Measurements from ENCODE around the gene PTPRU. TPM values are rescaled to one million over a fixed set of nuclear protein-coding genes. Genes with fewer than 3 reads are reported as not detected.

The PTPRU gene
- total RNA-seq, 2 experiments from 2014 or later, result 0.56 to 0.74 TPM

DNA sequence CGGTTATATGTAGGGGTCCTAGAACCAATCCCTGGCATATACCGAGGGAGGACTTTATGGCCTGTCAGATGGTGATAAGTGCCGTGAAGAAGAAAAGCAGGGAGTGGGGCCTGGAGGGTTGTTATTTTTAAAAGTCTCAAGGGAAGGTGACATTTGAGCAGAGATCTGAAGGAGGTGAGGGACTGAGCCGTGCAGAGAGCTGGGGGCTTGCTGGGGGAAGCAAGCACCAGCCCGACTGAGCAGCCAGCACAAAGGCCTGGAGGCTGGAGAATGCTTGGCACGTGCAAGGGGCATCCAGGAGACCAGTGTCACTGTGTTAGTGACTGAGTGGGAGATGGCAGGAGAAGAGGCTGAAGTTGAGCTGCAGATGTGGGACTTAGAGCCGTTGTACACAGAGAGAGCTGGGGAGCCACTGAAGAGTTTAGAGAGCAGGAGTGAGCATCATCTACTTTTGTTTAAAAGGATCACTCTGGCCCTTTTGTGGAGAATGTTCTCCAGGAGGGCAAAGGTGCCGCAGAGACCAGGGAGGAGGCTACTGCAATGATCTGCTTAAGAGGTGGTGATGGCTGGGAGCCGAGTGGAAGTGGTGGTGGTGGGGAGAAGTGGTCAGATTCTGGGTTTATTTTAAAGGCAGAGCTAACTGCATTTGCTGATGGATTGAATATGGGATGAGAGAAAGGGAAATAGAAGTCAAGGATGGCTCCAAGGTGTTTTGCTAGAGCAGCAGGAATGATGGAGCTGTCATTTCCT, 31.2 kb downstream of the PTPRU start:
- CTCF ChIA-PET, result no interaction called here
- TF ChIP-seq, protein P1, sequence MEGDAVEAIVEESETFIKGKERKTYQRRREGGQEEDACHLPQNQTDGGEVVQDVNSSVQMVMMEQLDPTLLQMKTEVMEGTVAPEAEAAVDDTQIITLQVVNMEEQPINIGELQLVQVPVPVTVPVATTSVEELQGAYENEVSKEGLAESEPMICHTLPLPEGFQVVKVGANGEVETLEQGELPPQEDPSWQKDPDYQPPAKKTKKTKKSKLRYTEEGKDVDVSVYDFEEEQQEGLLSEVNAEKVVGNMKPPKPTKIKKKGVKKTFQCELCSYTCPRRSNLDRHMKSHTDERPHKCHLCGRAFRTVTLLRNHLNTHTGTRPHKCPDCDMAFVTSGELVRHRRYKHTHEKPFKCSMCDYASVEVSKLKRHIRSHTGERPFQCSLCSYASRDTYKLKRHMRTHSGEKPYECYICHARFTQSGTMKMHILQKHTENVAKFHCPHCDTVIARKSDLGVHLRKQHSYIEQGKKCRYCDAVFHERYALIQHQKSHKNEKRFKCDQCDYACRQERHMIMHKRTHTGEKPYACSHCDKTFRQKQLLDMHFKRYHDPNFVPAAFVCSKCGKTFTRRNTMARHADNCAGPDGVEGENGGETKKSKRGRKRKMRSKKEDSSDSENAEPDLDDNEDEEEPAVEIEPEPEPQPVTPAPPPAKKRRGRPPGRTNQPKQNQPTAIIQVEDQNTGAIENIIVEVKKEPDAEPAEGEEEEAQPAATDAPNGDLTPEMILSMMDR (IDR thresholded peaks at IDR 0.05), result no peak
- H3K36me3 Mint-ChIP-seq (ENCODE audit: low read depth), result no peaks in the 10 kb centered on the region
- POLR2A ChIA-PET, result no interaction called here
- peaks cover 26% of the 10 kb centered on the region for H3K27me3 Mint-ChIP-seq
- H3K4me1 Mint-ChIP-seq (ENCODE audit: low read depth), result no peaks in the 10 kb centered on the region
- H3K4me3 Mint-ChIP-seq, result no peak overlapping the region
- H3K9me3 Mint-ChIP-seq, result no peaks in the 10 kb centered on the region
- no peak for DNase-seq
- ATAC-seq, result no peak
- intact Hi-C loops (cut with micrococcal nuclease), result no loop called here
- H3K27ac Mint-ChIP-seq, result no peak overlapping the region

DNA sequence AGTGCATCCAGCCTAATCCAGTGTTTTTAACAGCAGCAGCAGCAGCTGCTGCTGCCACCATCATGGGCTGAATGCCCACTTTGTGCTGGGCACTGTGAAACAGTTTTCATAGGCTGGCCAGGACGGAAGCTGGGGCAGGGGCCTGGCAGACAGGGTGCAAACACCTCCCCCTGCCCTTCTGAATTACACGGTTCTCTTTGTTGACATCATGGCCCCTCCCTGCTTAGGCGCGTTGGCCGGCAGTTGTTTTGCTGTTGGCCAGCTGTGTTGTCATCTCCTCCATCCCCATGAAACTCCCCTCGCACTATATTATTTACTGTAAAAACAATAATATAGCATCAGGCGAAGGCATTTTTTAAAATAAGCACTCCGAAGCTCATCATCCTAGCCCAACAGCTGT, 33.1 kb downstream of the PTPRU start:
- DNase-seq (no peak), ATAC-seq (no peak)
- H3K36me3 Mint-ChIP-seq (ENCODE audit: low read depth), result no peaks in the 10 kb centered on the region
- H3K4me3 Mint-ChIP-seq, result no peak overlapping the region
- no peaks in the 10 kb centered on the region for H3K9me3 Mint-ChIP-seq
- intact Hi-C loops (cut with micrococcal nuclease), result no loop called here
- H3K4me1 Mint-ChIP-seq (ENCODE audit: low read depth), result no peaks in the 10 kb centered on the region
- CTCF ChIA-PET, result interaction anchor here (1.4 kb wide), 1 partner anchor 10 kb away, joined by 4 read pairs; no protein-coding TSS in a partner anchor
- H3K27me3 Mint-ChIP-seq, result peaks cover 22% of the 10 kb centered on the region
- POLR2A ChIA-PET, result no interaction called here
- TF ChIP-seq, protein P1 (IDR thresholded peaks at IDR 0.05), result no peak
- no peak overlapping the region for H3K27ac Mint-ChIP-seq

DNA sequence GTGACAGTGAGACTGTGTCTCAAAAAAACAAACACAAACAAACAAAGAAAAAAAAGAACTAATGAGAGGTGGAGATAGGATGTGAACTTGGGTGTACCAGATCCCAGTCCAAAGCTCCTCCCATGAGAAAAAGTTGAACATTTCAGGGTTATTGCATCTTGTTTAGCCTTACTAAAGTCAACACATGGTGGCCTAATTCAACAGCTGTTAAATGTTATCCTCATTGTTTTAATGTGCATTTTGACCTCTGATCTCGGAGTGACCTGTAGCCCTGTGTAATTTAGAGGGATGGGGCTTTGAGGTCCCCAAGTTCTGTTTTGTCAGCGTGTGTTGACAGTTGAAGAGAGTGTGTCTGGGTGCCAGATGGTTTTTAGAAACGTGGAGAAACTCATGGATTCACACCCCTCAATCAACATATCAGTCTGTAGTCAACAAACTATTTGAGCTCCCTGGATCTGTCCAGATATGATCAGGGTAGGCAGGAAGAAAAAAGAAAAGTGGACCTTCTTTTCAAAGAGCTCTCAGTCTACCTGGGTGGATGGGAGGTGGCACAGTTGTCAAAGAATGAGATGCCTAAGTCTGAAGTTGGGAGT, 34.7 kb downstream of the PTPRU start:
- CTCF ChIA-PET, result interaction anchor here (1.6 kb wide), 1 partner anchor 11 kb away, joined by 5 read pairs; no protein-coding TSS in a partner anchor
- H3K36me3 Mint-ChIP-seq (ENCODE audit: low read depth), result no peaks in the 10 kb centered on the region
- no peak overlapping the region for H3K27ac Mint-ChIP-seq
- POLR2A ChIA-PET, result no interaction called here
- TF ChIP-seq, protein P1 (IDR thresholded peaks at IDR 0.05), result no peak
- H3K4me1 Mint-ChIP-seq (ENCODE audit: low read depth), result no peaks in the 10 kb centered on the region
- H3K4me3 Mint-ChIP-seq, result no peak overlapping the region
- no peaks in the 10 kb centered on the region for H3K9me3 Mint-ChIP-seq
- intact Hi-C loops (cut with micrococcal nuclease), result no loop called here
- ATAC-seq (no peak), DNase-seq (no peak)
- peaks cover 19% of the 10 kb centered on the region for H3K27me3 Mint-ChIP-seq

DNA sequence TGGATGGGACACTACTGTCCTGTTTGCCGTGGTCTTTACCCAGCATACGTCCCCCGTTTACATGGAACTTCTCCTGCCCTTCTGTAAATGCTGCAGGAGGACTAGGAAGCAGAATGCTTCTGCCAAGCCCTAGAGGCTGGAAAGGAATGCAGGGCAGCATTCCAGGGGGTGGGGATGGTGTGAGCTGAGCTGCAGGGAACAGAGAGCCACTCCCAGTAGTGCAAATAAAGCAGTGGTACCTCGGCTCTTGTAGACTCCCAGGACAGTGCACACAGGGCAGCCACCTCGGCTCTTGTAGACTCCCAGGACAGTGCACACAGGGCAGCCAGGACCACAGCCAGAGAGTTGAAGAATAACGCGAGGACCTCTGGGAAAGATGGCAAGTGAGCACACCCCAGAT, 35.4 kb downstream of the PTPRU start:
- no peaks in the 10 kb centered on the region for H3K4me1 Mint-ChIP-seq (ENCODE audit: low read depth)
- TF ChIP-seq, protein P1 (IDR thresholded peaks at IDR 0.05), result no peak
- H3K36me3 Mint-ChIP-seq (ENCODE audit: low read depth), result no peaks in the 10 kb centered on the region
- no peak overlapping the region for H3K4me3 Mint-ChIP-seq
- ATAC-seq (no peak), DNase-seq (no peak)
- H3K27ac Mint-ChIP-seq, result no peak overlapping the region
- intact Hi-C loops (cut with micrococcal nuclease), result no loop called here
- H3K27me3 Mint-ChIP-seq, result peaks cover 17% of the 10 kb centered on the region
- H3K9me3 Mint-ChIP-seq, result no peaks in the 10 kb centered on the region
- POLR2A ChIA-PET, result no interaction called here
- CTCF ChIA-PET, result interaction anchor here (1.6 kb wide), 1 partner anchor 12 kb away, joined by 5 read pairs; no protein-coding TSS in a partner anchor

DNA sequence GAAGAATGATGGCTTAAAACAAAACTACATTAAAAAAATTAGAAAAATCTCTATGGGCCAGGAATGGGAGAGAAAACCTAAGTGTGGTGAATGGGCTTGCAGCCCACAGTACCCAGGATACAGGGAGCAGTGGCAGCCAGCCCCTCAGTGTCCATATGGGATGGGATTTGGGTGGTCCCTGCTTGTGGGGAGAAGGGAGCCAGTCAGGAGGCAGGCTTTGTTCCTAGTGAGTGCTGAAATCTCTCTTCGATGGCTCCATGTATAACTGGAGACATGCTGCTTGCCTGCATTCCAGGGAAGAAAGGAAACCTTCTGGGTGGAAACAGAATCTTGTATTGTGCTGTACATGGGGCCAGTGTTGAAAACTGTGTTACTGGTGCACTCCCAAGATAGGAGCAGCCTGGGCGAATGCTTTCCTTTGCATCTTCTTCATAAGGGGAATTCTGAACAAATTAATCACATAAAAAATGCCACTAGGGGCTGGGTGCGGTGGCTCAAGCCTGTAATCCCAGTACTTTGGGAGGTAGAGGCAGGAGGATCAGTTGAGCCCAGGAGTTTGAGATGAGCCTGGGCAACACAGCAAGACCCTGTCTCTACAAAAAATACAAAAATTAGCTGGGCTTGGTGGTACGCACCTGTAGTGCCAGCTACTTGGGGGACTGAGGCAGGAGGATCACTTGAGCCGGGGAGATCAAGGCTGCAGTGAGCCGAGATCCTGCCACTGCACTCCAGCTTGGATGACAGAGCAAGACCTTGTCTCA, 36.0 kb downstream of the PTPRU start:
- intact Hi-C loops (cut with micrococcal nuclease), result no loop called here

More for the DNA sequence above, 36.0 kb downstream of the PTPRU start:
- ATAC-seq (no peak), DNase-seq (no peak)
- no peaks in the 10 kb centered on the region for H3K36me3 Mint-ChIP-seq (ENCODE audit: low read depth)
- H3K4me3 Mint-ChIP-seq, result no peak overlapping the region
- H3K27ac Mint-ChIP-seq, result no peak overlapping the region
- H3K27me3 Mint-ChIP-seq, result peaks cover 15% of the 10 kb centered on the region
- TF ChIP-seq, protein P1 (IDR thresholded peaks at IDR 0.05), result no peak
- ChIA-PET CTCF (no interaction called here), POLR2A (no interaction called here)
- H3K4me1 Mint-ChIP-seq (ENCODE audit: low read depth), result no peaks in the 10 kb centered on the region
- no peaks in the 10 kb centered on the region for H3K9me3 Mint-ChIP-seq

Data from activated CD8-positive, alpha-beta T cell treated with anti-CD3 and anti-CD28 coated beads for 36 hours (primary cell).